COLO668 (cell line): ENCODE data around the gene PTGES2.

Experiments
- DNase-seq: peaks from one replicate; lab custom pipeline; 2025; ENCODE audit not compliant: unreplicated experiment; lab: John Stamatoyannopoulos, UW

Gene PTGES2

DNA sequence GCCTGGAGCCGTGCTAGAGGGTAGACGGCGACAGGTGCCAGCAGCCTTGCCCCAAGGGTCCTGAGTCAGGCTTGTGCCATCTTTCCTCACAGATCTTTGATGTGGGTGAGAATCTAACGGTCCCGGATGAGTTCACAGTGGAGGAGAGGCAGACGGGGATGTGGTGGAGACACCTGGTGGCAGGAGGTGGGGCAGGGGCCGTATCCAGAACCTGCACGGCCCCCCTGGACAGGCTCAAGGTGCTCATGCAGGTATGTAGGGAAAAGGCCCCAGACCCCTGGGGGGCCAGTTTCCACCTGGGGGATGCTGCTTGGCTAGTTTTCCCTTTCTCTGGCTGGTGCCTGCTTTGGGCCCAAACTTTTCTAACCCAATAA, 24.0 kb downstream of the PTGES2 start:
- peak; percentile 48 for DNase-seq

DNA sequence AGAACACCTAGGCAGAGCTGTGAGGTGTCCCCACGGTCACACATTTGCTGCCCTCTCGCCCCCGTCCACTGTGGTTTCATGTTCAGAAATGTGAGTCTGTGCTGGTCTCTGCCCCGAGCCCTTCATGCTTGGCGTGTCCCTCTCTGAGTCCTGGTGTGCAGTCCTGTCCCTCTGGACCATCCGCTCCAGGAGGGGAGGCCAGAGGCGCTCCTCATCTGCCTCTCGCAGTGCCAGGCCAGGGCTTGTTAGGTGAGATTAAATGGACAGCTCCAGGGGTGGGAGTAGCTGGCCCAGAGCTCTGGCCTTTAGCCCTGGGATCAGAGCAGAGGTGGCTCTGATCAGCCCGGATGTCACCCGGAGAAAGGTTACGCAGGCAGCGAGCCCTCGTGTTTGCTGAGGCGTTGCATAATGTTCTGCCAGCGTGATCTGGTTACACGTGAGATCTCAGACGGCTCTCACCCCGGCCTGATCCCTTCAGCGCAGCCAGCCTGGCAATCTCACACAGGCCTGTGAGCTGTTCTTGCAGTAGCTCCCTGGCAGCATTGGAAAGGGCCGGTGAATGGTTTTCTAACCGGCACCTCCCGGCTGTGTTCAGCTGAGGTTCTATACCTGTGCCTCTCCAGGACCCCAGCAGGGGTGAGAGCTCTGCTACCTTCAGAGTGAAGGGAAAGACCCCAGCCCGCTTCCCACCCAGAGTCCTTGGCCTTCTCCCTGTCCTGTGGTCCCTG, 24.5 kb downstream of the PTGES2 start:
- DNase-seq, result peak; percentile 73

DNA sequence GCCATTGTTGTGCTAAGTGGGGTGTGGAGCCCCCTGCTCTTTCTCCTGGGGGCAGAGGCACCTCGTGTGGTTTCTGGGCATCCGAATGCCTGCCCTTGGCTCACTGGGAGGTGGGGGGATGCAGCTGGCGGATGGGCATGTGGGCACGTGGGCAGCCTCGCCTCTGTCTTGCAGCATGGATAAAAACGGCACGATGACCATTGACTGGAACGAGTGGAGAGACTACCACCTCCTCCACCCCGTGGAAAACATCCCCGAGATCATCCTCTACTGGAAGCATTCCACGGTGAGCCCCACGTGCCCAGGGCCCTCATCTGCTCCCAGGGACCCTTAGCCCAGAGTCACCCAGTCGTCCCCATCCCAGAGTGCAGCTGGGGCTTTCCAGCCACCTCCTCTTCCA, 25.3 kb downstream of the PTGES2 start:
- DNase-seq, result no peak

DNA sequence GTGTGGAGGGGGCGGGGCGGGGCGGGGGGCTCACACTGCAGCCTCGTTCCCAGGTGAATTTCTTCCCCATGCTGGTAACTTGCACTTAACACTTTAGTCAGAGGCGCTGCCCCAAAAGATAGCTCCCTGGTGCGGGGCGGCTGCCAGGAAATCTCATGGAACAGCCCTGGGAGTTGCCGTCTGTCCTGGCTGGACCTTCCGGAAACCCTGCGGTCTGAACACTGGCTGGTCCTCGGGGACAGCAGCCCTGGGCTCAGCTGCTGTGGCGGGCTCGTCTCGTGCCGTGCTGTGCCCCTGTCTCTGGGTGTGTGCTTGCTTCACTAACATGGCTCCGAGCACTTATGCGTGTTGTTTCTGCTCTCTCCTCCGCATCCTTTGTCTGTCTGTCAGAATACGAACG, 25.8 kb downstream of the PTGES2 start:
- DNase-seq, result no peak

- DNase-seq, result no peak
Observed at GRCh38 chr9:128101231-128101661, 26.3 kb downstream of the PTGES2 start.

DNA sequence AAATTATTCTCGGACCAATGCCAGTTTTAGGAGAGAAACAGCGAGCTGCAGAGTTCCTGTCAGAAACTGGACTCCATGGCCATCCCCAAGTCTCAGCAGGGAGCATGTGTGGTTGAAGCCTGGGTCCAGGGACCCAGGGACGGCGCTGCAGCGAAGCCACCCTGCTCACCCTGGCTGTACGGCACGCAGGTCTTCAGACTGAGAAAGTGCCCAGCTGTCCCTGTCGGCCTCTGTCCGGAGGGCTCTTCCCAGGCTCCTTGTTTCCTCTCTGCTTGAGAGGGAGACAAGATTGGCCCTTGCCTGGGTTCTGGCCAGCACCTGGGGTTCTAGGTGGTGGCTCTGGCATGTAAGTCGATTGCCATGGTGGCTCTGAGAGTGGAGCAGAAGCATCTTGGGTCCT, 26.9 kb downstream of the PTGES2 start:
- no peak for DNase-seq

- no peak for DNase-seq
Observed at GRCh38 chr9:128099932-128100491, 27.5 kb downstream of the PTGES2 start.

- no peak for DNase-seq
Observed at GRCh38 chr9:128099231-128099931, 28.1 kb downstream of the PTGES2 start.

- DNase-seq, result peak; percentile 93
Observed at GRCh38 chr9:128098297-128099230, 29.0 kb downstream of the PTGES2 start.

GRCh38 chr9:128097543-128098296, 29.8 kb downstream of the PTGES2 start:
- DNase-seq, result no peak

DNA sequence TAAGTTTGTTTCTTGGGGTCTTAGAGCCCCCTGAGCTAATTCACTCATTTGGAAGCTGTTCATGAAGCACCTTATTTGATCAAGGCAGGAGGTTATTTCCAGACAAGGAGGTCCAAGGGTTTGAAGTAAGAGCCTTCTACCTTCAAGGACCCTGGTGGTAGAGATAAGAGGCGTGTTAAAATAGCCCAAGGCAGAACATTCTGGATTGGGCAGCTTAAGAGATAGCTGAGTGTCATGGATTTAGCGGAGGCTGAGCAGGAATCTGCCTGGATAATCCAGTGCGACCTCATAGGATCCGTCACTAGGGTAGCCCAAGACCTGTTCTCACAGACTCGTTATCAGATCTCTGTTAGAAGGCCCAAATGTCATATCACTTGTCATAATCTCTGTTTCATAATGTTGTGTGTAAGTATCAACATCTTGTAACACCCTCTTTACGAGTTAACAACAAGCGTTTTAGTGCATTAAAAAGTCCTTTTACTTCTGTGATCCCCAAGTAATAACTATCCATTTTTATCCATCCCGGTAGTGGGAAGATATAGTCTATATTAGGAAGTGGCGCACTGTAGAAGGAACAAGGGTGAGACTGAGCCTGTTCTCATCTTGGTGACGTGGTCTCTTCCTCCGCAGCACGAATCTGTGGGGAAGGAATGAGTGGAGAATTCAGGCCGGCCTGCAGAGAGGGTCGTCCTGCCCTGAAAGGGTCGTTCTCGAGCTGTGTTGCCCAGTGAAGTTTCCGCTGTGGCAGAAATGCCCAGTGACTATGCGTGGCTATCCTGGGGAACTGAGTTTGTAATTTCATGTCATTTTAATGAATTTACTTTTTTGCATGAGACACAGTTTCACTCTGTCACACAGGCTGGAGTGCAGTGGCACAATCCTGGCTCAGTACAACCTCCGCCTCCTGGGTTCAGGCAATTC, 30.7 kb downstream of the PTGES2 start:
- DNase-seq, result no peak

GRCh38 chr9:128094950-128095544, 32.5 kb downstream of the PTGES2 start:
- peak; percentile 27 for DNase-seq

DNA sequence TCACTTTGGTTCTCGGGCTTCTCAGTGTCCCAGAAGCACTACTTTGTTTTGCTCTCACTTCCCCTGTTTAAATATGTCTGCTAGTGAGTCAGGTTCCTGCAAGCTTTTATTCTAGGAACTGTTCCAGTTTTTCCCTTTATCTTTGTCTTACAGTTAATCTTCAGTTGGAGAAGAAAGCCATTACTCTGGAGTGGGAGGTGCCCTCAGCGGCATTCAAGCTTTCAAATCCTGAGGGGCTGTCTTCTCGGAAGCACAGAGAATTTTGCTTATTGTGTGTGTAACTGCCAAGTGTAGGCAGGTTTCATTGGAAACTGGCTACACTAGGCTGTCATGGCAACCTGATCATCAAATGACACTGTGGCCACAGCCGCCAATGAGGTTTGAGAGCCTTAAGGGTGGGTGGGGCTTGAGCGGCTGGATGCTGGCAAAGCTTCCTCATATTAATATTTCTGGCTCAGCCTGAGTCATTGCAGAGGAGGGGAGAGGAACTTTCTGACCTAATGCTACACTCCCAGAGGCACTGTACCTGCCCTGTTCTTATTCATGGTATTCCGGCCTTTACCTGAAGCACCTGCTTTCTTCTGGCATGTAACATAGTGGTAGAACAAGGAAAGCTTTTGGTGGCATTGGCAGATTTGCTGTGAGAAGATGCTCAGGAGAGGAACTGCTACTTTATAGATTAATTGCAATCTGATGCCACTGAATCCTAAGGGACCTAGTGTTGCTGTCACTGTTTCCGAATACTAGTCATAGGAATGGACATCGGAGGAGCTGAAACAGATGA, 33.2 kb downstream of the PTGES2 start:
- peak; percentile 86 for DNase-seq

- no peak for DNase-seq
Observed at GRCh38 chr9:128093011-128093410, 34.5 kb downstream of the PTGES2 start.

DNA sequence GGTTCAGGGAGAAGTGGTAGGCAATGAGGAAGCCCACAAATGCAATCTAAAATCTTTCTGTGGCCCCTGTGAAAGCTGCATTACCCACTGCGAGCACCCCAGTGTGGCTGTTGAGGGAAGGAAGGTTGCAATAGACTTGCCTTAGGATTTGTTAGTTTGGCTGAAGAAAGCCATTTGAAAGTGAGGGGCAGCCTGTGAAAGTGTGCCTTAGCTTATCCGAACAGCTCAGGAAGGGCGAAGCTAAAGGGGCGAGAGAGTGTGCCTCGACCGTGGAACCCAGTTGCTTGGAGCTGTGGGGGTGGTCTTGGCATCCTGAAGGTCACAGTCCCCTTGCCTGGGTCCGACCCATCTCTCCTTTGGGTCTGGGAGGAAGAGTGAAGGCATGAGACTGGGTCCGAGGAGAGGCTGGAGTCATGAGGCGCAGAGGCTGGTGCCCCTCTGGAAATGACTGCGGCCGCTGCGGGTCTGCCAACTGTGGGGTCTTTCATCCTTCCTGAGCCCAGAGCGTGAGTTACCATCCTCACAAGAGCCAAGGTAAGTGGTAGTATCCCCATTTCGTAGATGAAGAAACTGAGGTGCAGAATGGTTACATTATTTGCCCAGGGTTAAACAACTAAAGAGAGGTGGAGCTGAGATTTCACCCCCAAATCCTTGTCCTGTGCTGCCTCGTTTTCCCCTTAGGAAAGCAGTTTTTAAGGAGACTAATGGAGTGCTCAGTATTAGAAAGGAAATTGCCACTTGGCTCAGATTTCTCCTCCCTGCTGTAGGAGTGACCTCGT, 35.1 kb downstream of the PTGES2 start:
- no peak for DNase-seq

GRCh38 chr9:128091571-128091970, 36.0 kb downstream of the PTGES2 start:
- DNase-seq, result no peak

GRCh38 chr9:128091144-128091543, 36.4 kb downstream of the PTGES2 start:
- no peak for DNase-seq

GRCh38 chr9:128089299-128089698, 38.2 kb downstream of the PTGES2 start:
- no peak for DNase-seq
